Measurements from ENCODE around the gene OR10A3. TPM values are rescaled to one million over a fixed set of nuclear protein-coding genes. Genes with fewer than 3 reads are reported as not detected.

OR10A3 gene
- total RNA-seq, 4 donors from 2014 or later, result not detected

DNA sequence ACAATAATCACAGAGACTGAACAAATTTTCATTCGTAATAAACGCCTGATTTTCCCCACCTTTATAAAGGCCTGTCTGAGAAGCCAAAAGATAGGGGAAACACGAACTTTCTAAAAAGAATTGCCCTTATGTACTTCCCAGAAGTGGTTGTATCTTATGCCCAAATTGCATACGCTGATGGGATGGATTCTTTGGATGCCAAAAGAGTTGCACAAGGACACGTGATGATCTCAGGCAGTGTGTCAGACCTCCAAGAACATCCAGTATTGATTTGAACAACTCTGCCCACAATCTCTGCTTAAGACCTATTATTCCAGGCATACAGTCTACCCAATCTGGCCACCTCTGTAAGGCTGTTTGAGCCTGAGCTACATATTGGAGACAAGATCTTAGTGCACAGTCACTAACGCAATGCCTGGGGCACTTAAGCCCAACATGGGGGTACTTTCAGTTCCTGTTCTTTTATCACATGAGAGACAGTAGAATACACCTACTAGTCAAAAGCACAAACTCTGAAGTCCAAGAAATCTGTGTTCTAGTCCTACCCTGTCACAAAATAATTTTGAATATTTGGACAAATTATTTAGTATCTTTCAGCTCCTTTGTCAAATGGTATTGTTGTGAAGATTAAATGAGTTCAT lies 49.3 kb downstream of the OR10A3 start:
- no peak overlapping the region for H3K27ac ChIP-seq
- TF ChIP-seq CTCF (IDR thresholded peaks at IDR 0.05) (no peak), POLR2A (IDR thresholded peaks at IDR 0.05) (no peak)
- no peak overlapping the region for H3K4me3 ChIP-seq
- H3K27me3 ChIP-seq, result no peaks in the 10 kb centered on the region
- peaks cover 0 to 9% (median 2%) of the 10 kb centered on the region in 4 donors for H3K4me1 ChIP-seq
- H3K9me3 ChIP-seq, result no peaks in the 10 kb centered on the region
- no peaks in the 10 kb centered on the region for H3K36me3 ChIP-seq
- DNase-seq, result no peak

DNA sequence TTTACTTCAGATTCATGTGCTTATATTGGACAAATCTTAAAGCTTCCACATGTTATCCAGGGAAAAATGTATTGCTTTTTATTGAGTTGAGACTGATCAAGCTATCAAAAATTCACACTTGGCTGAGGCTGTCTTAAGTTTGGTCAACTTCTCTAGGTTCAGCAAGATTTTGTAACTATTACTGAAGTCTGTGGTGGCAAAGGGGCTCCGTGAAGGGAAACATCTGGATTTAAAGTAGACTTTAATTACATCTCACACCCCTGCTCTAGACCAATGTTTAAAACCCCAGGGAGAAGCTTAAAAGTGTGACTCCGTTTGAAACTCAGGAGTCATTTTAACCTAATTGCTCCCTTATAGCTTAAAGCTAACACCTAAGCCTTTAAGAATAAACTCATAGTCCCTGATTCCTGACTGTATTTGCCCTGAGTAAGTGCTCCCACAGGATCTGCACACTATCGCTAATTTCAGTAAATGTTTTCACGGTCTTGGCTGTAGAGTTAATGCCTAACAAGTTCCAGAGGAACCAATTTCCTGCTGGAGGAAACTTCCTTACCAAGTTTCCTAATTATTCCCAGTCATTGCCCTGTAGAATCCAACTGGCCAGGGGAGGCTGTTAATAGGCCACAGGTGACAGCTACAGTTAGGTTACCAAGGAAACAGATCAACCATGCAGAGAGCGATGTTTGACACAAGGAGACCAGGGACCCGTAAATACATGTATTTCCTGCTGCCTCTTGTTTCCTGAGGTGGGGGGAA lies 50.9 kb downstream of the OR10A3 start:
- no peak for TF ChIP-seq CTCF (IDR thresholded peaks at IDR 0.05)
- TF ChIP-seq POLR2A (IDR thresholded peaks at IDR 0.05), result no peak
- Histone ChIP-seq H3K4me3 (no peak overlapping the region), H3K4me1 (peaks cover 0 to 9% (median 2%) of the 10 kb centered on the region in 4 donors), H3K27ac (no peak overlapping the region), H3K27me3 (no peaks in the 10 kb centered on the region), H3K36me3 (no peaks in the 10 kb centered on the region), H3K9me3 (no peaks in the 10 kb centered on the region)
- no peak for DNase-seq

DNA sequence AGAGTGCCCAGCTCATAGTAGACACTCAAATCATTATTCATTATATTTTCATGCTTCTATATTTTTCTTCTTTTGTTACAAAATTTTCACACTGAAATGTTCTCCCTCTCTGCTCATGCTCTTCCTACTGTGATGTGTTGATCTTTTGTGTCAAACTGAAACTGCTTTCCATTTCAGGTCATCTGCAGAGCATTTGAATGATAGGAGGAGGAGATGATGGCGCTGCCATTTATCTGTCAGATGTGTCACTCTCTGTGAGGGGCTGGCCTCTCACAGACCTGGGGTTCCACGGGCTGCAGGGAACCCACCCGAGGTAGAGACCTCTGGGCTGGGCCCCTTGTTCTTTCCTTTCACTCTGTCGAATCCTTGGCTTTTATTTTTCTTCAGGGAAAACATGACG lies 51.5 kb downstream of the OR10A3 start:
- Histone ChIP-seq H3K36me3 (no peaks in the 10 kb centered on the region), H3K27ac (no peak overlapping the region), H3K4me1 (peaks cover 0 to 9% (median 2%) of the 10 kb centered on the region in 4 donors), H3K9me3 (no peaks in the 10 kb centered on the region), H3K4me3 (no peak overlapping the region), H3K27me3 (no peaks in the 10 kb centered on the region)
- no peak for DNase-seq
- TF ChIP-seq CTCF (IDR thresholded peaks at IDR 0.05), result no peak
- no peak for TF ChIP-seq POLR2A (IDR thresholded peaks at IDR 0.05)

Small RNA genes within 50 kb of the gene (small RNA-seq; reads per million reads assigned to genes)
- gene COX6CP5 (0 reads per million in 2 donors), gene RNU6-943P (0 reads per million in 2 donors)

Other genes starting within 250 kb of the OR10A3 start
- not detected for gene OVCH2, start 235.2 kb downstream of the OR10A3 start, total RNA-seq
- gene OR5P2, start 144.8 kb downstream of the OR10A3 start, total RNA-seq, result not detected
- gene OR5P3, start 110.9 kb downstream of the OR10A3 start, total RNA-seq, result not detected
- gene OR10A6, start 10.4 kb downstream of the OR10A3 start, total RNA-seq, result not detected
- gene NLRP10, start 23.7 kb upstream of the OR10A3 start, total RNA-seq, result not detected
- gene EIF3F, start 45.6 kb upstream of the OR10A3 start, total RNA-seq, result 100 to 1,000 TPM; 132 to 345 (median 190) TPM
- 10 to 100 TPM in 1 of 4 donors, 1 to 10 TPM in 2, under 1 TPM in 1; 0.18 to 11.6 (median 2.4) TPM for gene TUB, start 139.5 kb upstream of the OR10A3 start, total RNA-seq
- 10 to 100 TPM in 1 of 4 donors, 1 to 10 TPM in 3; 2.8 to 26.4 (median 4.9) TPM for gene RIC3, start 227.3 kb upstream of the OR10A3 start, total RNA-seq

Measured in Peyer's patch (tissue), 4 donors.